ENCODE results near the gene ARVCF.

The ARVCF gene

GRCh38 chr22:19984851-19985811, 31.5 kb downstream of the ARVCF start:
- FAIRE-seq = no peak

DNA sequence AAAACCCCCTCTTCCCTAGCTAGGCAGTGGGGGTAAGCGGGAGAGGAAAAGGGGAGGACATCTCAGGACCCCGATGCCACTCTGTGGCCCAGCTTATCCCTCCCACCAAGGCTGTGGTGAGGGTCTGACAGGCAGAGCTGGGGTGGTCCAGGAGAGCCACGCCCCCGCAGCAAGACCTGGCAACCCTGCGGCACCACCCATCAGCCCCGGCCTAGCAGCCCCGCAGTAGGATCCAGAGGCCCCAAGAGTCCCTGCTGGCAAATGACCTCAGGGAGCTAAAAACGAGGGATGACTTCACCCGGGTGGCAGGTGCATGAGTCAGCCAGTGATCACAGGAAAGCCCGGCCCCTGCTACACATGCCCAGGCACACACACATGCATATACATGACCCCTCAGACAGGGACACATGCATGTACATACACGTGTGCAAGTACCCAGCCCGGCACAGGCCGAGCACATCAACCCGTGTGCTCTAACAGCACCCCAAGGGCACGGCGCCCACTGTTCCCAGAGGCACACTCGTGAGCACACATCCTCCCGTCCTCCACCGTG, 32.3 kb downstream of the ARVCF start:
- FAIRE-seq = no peak

DNA sequence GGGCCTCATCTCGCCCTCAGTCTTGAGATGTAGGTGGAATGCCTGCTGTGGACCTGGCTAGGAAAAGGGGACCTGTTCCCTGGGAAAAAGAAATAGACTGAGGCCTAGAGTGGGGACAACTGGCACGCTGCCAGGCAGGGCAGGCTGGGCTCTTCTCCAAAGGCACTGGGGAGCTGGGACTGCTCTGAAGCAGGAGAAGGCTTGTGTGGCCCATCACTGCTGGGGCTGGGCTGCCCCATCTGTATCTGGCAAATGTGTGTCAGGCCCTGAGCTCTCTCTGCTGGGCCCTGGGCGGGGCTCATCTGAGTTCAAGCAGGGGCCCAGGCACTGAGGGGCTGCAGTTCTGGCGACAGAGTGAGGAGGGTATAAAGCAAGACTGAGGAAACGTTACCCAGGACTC, 32.9 kb downstream of the ARVCF start:
- FAIRE-seq = no peak

GRCh38 chr22:19982991-19983578, 33.5 kb downstream of the ARVCF start:
- FAIRE-seq = no peak

DNA sequence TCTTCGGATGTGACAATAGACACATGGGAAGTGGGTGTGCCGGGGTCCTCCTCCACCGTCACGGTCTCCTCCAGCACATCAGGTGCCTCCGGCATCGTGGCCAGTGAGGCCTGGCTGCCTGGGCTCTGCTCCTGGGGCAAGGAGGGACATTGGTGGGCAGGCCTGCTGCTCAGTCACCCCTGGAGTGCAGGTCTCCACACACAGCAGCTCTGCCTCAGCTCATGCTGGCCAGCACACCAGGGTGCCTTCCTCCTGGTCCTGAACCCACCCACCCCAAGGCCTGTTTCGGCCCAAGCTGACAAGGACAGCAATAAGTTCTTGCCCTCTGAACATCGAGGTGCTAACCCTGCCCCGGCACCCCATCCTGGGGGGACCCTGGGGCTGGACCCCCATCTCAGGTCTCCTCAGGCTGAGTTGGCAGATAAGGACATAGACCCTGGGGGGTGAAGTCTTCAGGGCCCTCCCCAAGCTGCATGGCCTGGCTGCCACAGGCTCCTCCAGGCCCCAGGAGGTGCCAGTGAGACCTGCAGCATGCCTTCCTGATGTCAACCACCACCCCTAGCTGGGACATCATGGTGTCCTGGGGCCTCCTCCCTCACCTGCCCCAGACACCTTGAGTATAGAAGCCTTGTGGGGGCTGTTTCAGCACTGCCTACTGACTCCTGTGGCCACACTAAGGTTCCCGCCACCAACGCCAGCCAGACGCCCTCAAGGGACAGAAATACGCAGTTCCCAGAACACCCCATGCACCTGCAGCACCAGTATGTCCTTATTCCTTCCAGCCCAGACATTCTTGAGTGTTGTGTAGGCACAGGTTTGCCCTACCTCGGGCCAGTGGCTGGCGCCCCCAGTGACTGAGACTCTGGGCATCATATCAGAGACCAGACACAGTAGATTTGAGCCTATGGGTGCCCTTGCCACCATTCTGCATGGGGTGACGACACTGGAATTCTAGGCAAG, 34.4 kb downstream of the ARVCF start:
- FAIRE-seq = no peak

DNA sequence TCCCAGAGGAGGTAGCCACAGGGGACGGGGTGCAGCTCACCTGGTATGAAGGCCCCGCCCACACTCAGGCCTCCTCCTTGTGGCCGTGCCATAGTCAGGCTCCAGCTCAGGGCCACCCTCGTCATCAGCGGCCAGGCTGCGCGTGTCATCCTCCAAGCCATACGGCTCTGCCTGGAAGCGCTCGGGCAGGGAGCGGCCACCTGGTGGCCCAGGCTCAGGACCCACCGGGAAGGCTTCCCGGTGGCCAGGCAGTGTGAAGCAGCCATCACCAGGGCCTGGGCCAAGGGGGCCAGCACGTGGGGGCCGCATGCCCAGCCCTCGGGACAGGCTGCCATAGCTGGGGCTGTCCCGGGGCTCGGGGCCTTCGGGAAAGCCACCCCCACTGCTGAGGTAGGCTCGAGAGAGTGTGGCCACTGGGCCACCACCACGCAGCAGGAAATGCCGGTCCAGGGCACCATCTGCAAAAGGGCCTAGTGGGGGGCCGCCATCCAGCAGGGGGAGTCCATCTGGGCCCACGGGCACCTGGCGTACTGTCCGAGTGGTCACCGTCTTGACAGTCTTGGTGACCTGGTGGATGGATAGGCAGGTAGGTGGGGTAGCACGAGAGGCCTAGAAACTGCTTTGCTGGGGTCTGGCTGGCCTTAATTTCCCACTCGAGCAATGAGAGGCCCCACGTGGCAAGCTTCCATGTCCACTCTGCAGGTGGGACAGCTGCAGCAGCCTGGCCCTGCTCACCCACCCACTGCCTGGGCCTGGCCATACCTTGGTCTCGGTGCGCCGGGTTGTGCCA, 35.3 kb downstream of the ARVCF start:
- no peak for FAIRE-seq

- FAIRE-seq = no peak
Measured at GRCh38 chr22:19980766-19981165, 35.9 kb downstream of the ARVCF start.

DNA sequence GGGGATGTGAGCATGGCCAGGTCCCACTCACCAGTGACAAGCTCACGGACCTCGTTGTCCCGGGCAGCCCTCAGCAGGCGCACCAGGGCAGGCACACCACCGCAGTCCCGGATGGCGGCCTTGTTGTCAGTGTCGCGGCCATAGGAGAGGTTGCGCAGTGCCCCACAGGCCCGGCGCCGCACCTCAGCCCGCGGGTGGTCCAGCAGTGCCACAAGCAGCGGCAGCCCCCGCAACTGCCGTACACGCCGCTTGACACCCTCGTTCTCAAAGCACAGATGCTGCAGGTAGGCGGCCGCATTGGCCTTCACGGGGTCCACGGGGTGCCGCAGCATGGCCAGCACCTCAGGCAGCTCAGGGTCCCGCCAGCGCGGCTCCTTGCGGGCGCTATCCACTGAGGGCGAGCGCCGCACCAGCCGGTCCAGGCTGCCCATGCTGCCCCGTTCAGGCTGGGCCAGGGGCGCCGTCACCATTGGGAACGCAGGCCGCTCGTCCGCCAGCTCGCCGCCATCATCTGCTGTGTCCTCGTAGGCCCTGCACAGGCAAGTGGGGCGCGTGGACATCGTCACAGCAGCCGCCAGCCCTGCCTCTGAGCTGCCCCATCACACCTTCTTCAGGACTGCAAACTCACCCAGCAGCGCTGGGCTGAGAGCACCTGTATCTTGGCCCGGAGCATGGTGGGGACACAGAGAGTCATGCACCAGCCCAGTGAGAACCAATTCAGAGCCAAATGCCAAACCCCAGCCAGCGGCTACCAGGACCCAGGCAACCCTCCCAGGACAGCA, 36.7 kb downstream of the ARVCF start:
- no peak for FAIRE-seq

DNA sequence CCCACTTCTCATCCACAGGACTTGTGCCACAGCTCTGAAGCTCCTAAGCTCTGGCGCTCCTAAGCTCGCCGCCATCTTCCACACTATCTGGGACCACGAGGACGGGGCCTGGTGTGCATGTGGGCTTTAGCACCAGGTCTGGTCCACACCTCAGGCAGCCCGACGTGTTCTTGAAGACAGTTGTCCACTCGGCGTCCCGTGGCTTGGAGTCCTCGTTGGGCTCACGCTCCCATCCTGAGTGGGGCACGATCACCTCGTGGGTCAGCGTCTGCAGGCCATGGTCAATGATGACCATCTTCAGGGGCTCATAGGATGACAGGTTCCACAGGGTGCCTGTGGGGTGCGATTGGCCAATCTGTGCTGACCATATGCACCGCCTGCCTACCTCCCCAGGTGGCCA, 37.9 kb downstream of the ARVCF start:
- FAIRE-seq = no peak

DNA sequence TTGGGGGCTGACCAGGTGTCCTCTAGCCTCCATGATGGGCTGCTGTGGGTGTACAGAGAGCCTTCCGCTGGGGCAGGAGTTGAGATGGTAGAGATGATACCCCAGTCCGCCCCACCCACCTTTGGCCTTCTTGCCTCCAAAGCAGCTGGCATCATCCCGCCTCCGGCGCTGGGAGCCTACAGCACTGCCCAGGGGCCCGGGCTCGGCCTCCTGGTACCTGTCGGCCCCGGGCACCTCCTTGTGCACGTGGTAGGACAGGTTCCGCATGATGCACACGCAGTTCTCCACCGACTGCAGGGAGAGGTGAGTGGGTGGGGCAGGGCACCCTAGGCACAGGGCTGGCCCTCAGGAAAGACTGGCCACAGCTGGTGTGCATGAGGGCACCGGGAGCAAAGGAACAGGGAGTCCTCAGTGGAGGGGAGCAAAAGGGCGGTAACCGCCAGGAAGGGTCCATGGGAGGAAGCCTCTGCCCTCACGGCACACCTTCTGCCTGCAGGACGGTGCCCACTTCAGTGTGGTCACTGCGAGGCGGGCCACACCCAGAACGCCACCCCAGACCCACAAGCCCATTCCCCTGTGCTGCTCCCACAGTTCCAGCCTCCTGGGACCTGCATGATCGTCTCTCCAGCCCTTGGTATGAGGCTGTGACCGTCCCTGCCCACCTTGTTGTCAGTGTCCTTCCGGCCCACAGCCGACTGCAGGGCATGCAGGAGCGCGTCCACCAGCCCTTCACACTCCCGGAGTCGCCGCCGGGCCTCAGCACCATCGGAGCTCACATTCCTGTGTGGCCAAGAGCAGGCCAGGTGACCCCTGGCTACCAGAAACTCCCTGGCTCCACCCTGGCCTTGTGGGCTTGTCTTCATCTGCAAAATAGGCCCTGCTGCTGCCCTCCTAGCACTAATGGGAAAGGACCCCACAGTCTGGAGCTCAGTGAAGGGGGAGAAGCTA, 39.1 kb downstream of the ARVCF start:
- FAIRE-seq = no peak

- FAIRE-seq = no peak
Measured at GRCh38 chr22:19976671-19977070, 40.0 kb downstream of the ARVCF start.

DNA sequence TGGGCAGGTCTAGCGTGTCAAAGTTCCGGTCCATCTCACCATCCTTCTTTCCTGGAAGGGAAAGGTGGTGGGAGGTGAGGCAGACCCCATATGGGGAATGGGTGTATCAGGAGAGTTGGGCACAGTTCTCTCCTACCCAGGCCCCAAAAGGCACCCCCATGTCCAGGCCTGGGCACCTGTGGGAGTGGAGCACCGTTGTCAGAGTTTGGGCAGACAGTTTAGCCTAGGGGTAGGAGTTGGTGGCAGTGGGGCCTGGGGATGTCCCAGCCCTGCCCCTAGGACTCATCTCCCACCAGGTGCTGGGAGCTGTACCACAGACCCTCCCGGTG, 41.0 kb downstream of the ARVCF start:
- FAIRE-seq = no peak

DNA sequence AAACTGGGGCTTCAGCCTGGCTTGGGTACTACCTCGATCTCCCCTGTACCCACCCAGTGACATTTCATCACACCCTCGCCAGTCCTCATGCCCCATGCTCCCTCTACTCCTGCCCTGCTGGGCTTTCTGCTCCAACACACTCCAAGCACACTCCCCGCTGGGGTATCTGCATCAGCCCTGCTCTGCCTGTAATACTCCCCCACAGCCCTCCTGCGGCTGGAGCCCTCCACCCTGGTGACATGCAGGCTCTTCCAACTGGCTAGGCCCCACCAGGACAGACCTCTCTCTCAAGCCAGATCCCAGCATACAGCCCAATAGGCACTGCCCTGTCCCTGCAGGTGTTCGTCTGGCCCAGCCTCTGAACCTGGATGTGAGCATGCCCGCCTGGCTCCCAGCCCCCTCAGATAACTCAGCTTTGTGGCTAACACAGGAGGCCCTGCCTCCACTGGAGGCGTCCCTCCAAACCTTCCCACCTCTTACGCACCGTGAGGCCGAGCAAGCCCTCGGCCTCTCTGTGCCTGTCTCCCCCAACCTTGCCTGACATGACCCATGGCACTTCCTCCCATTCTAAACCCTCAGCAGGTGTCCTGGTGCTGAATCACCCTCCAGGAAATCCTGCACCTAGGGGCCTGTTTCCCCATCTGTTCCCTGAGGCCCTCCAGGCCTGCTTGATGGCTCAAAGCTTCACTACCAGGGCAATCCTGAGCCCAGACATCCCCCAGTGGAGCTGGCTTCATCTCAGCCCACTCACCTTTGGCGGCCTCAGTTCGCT, 41.5 kb downstream of the ARVCF start:
- no peak for FAIRE-seq

- no peak for FAIRE-seq
Measured at GRCh38 chr22:19974268-19974861, 42.3 kb downstream of the ARVCF start.

GRCh38 chr22:19973551-19974267, 42.9 kb downstream of the ARVCF start:
- FAIRE-seq = no peak

GRCh38 chr22:19972652-19973550, 43.7 kb downstream of the ARVCF start:
- no peak for FAIRE-seq

- no peak for FAIRE-seq
Measured at GRCh38 chr22:19972251-19972650, 44.4 kb downstream of the ARVCF start.
